K562 (cell line): ENCODE measurements around the gene GET3. TPM values are rescaled to one million over a fixed set of nuclear protein-coding genes. Genes with fewer than 3 reads are reported as not detected.
A peak's percentile ranks its signal among the peaks of the same experiment; 100 is the strongest.

Source experiments
- CREBBP ChIP-seq: IDR thresholded peaks from one replicate; pipeline ENCODE4 v1.6.1; 2012; ENCODE audit warnings: low read depth, mild to moderate bottlenecking, control low read depth, inconsistent platforms, low read length
- FOXA3 ChIP-seq, 2 experiments: fragments of 450-650 bp in 1 of 2; sonication (generic) in 1 of 2; formaldehyde crosslinking; IDR thresholded peaks in 1 of 2; conservative IDR thresholded peaks in 1 of 2; 2 replicates each; pipeline versions ENCODE4 v1.4.0 to v1.8.0; 2020 to 2022; ENCODE audit warnings: mild to moderate bottlenecking in 2 of 2, missing genetic modification reagents in 1 of 2
- HOXB6 ChIP-seq: fragments of 250-450 bp; sonication (Bioruptor Pico); IDR thresholded peaks from 2 replicates; pipeline ENCODE4 v1.5.1; 2022; ENCODE audit warnings: mild to moderate bottlenecking, borderline replicate concordance
- KAT2B ChIP-seq: IDR thresholded peaks from one replicate; pipeline ENCODE4 v1.6.1; 2012; ENCODE audit warnings: low read depth, mild to moderate bottlenecking, control low read depth, inconsistent platforms, low read length, moderate library complexity
- MTA3 ChIP-seq: fragments of 450-650 bp; formaldehyde crosslinking; IDR thresholded peaks from 2 replicates; pipeline ENCODE4 v1.6.1; 2017; ENCODE audit warnings: mild to moderate bottlenecking, borderline replicate concordance
- TCF7L2 ChIP-seq: fragments of 150-350 bp; IDR thresholded peaks from 2 replicates; pipeline ENCODE4 v1.6.1; 2016; ENCODE audit warnings: low read depth, mild to moderate bottlenecking, low read length, moderate library complexity
- ZFP1 ChIP-seq: fragments of 450-650 bp; formaldehyde crosslinking; IDR thresholded peaks from 2 replicates; pipeline ENCODE4 v1.4.0; 2020; ENCODE audit warnings: mild to moderate bottlenecking, mixed read lengths
- ZNF282 ChIP-seq: sonication (generic); formaldehyde crosslinking; IDR thresholded peaks from 2 replicates; pipeline ENCODE4 v1.8.1; 2023; ENCODE audit warnings: missing genetic modification reagents
- ZNF3 ChIP-seq: fragments of 250-450 bp; sonication (Bioruptor Pico); IDR thresholded peaks from 2 replicates; pipeline ENCODE4 v1.5.0; 2021; ENCODE audit warnings: mild to moderate bottlenecking, moderate library complexity
- ZNF584 ChIP-seq: fragments of 200-800 bp; sonication (Bioruptor generic); IDR thresholded peaks from 2 replicates; pipeline ENCODE4 v1.6.1; 2016; ENCODE audit warnings: low read depth, mild to moderate bottlenecking, missing genetic modification characterization, missing compliant biosample characterization
- polyA plus RNA-seq, 8 experiments: library from polyadenylated mRNA; depleted of rRNA in 4 of 8; stranded (reverse) in 5 of 8; unstranded in 3 of 8; fragments of >200 nt; fragmentation: Nextera tagmentation in 2 of 8; fragmentation: Illumina TruSeq in 1 of 8; extraction: Ambion mirVana in 2 of 8; extraction: Trizol in 1 of 8; gene quantifications; 2 replicates each; pipeline versions ENCODE4 v1.2.1 to v1.2.3, GENCODE V29; 2011 to 2014; ENCODE audit warnings: inconsistent platforms in 1 of 8, missing spikeins in 1 of 8
- total RNA-seq, 7 experiments: library from RNA; depleted of rRNA in 6 of 7; stranded (reverse); fragments of >200 nt in 6 of 7; fragmentation: Illumina TruSeq in 2 of 7; extraction: Trizol in 2 of 7; gene quantifications; 2 replicates each; pipeline versions ENCODE4 v1.2.1 to v1.2.3, GENCODE V29; 2011 to 2021; ENCODE audit warnings: low replicate concordance in 1 of 7
- TF ChIP-seq, protein P1 (sequence below): fragments of 250-450 bp; sonication (Bioruptor Pico); IDR thresholded peaks from 2 replicates; pipeline ENCODE4 v1.8.0; 2021; ENCODE audit warnings: moderate library complexity, mild to moderate bottlenecking, inconsistent platforms
- TF ChIP-seq, protein P2 (sequence below): sonication (generic); formaldehyde crosslinking; IDR thresholded peaks from 2 replicates; pipeline ENCODE4 v1.8.0; 2022; ENCODE audit warnings: mild to moderate bottlenecking, missing genetic modification reagents
- TF ChIP-seq, protein P3 (sequence below): fragments of 450-650 bp; IDR thresholded peaks from 2 replicates; pipeline ENCODE4 v1.6.1; 2017; ENCODE audit warnings: antibody characterized with exemption, mild to moderate bottlenecking
- TF ChIP-seq, protein P4 (sequence below): fragments of 450-650 bp; IDR thresholded peaks from 2 replicates; pipeline ENCODE4 v1.6.1; 2016; ENCODE audit warnings: antibody characterized with exemption
- TF ChIP-seq, protein P5 (sequence below): IDR thresholded peaks from 2 replicates; pipeline ENCODE4 v1.6.1; 2011; ENCODE audit not compliant: insufficient read length; ENCODE audit errors: extremely low read depth
- TF ChIP-seq, protein P6 (sequence below): fragments of 250-450 bp; sonication (Bioruptor Pico); IDR thresholded peaks from 2 replicates; pipeline ENCODE4 v1.5.0; 2021

GET3 gene
- total and polyA plus RNA-seq, 9 of the 15 experiments (the other 6 are each of a cell fraction or from before 2014, with no cell fraction given) = 8.3 to 83.5 (median 51.8) TPM

DNA sequence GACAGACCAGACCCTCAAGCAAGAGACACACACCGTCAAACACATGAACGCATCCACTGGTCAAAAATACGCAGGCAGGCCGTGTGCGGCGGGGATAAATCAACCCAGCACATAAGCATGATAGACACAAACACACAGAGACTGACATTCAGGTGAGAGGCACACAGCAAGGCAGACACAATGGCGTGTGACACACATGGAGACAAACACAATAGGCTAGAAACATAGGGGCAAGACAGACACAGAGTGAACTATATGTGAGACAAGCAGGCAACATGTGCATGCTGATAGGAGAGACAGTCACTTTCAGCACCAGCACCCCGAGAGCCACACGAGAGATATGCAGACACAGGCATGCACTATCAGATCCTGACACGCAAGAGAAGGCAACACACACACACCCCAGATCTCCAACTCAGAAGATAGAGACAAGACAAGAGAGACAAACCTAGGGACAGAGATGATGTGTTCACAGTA, 47.1 kb downstream of the GET3 start (continued):
- TF ChIP-seq, protein P1, sequence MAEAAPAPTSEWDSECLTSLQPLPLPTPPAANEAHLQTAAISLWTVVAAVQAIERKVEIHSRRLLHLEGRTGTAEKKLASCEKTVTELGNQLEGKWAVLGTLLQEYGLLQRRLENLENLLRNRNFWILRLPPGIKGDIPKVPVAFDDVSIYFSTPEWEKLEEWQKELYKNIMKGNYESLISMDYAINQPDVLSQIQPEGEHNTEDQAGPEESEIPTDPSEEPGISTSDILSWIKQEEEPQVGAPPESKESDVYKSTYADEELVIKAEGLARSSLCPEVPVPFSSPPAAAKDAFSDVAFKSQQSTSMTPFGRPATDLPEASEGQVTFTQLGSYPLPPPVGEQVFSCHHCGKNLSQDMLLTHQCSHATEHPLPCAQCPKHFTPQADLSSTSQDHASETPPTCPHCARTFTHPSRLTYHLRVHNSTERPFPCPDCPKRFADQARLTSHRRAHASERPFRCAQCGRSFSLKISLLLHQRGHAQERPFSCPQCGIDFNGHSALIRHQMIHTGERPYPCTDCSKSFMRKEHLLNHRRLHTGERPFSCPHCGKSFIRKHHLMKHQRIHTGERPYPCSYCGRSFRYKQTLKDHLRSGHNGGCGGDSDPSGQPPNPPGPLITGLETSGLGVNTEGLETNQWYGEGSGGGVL (CRISPR knock-in tag) = no peak
- TF ChIP-seq, protein P2, sequence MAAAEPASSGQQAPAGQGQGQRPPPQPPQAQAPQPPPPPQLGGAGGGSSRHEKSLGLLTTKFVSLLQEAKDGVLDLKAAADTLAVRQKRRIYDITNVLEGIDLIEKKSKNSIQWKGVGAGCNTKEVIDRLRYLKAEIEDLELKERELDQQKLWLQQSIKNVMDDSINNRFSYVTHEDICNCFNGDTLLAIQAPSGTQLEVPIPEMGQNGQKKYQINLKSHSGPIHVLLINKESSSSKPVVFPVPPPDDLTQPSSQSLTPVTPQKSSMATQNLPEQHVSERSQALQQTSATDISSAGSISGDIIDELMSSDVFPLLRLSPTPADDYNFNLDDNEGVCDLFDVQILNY = no peak
- TF ChIP-seq CREBBP (no peak), TCF7L2 (no peak), ZNF3 (CRISPR knock-in tag) (no peak), MTA3 (peak; percentile 67; the same call in 1 of the 2 replicates), ZNF282 (CRISPR knock-in tag) (no peak), FOXA3 (CRISPR knock-in tag; conservative IDR thresholded peaks at IDR 0.05 in 1 of 2, IDR thresholded peaks at IDR 0.05 in 1 of 2) (no peak; a peak in 1 of 4 replicates), HOXB6 (CRISPR knock-in tag) (no peak), ZNF584 (CRISPR knock-in tag) (0 out of 2 replicates have a peak, but pooled peaks have one; percentile 70), ZFP1 (no peak), KAT2B (no peak)
- TF ChIP-seq, protein P3, sequence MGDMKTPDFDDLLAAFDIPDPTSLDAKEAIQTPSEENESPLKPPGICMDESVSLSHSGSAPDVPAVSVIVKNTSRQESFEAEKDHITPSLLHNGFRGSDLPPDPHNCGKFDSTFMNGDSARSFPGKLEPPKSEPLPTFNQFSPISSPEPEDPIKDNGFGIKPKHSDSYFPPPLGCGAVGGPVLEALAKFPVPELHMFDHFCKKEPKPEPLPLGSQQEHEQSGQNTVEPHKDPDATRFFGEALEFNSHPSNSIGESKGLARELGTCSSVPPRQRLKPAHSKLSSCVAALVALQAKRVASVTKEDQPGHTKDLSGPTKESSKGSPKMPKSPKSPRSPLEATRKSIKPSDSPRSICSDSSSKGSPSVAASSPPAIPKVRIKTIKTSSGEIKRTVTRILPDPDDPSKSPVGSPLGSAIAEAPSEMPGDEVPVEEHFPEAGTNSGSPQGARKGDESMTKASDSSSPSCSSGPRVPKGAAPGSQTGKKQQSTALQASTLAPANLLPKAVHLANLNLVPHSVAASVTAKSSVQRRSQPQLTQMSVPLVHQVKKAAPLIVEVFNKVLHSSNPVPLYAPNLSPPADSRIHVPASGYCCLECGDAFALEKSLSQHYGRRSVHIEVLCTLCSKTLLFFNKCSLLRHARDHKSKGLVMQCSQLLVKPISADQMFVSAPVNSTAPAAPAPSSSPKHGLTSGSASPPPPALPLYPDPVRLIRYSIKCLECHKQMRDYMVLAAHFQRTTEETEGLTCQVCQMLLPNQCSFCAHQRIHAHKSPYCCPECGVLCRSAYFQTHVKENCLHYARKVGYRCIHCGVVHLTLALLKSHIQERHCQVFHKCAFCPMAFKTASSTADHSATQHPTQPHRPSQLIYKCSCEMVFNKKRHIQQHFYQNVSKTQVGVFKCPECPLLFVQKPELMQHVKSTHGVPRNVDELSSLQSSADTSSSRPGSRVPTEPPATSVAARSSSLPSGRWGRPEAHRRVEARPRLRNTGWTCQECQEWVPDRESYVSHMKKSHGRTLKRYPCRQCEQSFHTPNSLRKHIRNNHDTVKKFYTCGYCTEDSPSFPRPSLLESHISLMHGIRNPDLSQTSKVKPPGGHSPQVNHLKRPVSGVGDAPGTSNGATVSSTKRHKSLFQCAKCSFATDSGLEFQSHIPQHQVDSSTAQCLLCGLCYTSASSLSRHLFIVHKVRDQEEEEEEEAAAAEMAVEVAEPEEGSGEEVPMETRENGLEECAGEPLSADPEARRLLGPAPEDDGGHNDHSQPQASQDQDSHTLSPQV = peak; percentile 72; the same call in 1 of the 2 replicates
- TF ChIP-seq, protein P4, sequence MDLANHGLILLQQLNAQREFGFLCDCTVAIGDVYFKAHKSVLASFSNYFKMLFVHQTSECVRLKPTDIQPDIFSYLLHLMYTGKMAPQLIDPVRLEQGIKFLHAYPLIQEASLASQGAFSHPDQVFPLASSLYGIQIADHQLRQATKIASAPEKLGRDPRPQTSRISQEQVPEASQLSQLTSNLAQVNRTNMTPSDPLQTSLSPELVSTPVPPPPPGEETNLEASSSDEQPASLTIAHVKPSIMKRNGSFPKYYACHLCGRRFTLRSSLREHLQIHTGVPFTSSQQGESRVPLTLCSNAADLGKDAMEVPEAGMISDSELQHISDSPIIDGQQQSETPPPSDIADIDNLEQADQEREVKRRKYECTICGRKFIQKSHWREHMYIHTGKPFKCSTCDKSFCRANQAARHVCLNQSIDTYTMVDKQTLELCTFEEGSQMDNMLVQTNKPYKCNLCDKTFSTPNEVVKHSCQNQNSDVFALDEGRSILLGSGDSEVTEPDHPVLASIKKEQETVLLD = peak; percentile 78
- TF ChIP-seq, protein P5, sequence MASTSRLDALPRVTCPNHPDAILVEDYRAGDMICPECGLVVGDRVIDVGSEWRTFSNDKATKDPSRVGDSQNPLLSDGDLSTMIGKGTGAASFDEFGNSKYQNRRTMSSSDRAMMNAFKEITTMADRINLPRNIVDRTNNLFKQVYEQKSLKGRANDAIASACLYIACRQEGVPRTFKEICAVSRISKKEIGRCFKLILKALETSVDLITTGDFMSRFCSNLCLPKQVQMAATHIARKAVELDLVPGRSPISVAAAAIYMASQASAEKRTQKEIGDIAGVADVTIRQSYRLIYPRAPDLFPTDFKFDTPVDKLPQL = no peak
- TF ChIP-seq, protein P6, sequence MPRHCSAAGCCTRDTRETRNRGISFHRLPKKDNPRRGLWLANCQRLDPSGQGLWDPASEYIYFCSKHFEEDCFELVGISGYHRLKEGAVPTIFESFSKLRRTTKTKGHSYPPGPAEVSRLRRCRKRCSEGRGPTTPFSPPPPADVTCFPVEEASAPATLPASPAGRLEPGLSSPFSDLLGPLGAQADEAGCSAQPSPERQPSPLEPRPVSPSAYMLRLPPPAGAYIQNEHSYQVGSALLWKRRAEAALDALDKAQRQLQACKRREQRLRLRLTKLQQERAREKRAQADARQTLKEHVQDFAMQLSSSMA (CRISPR knock-in tag) = no peak
